Skeletal muscle cell (primary cell): ENCODE data around the gene VBP1.
"Not testable (repeated sequence)": the region's sequence is repeated elsewhere in the genome, so short reads cannot be mapped to it uniquely, and the experiment has no call there.

Experiments
- DNase-seq: peaks from one replicate; pipeline ENCODE4 v3.0.0-alpha.2; 2010; ENCODE audit warnings: low read depth
- H3K4me3 ChIP-seq: 2 replicates; pipeline ENCODE4 v1.5.1; 2011; ENCODE audit warnings: low read depth, mild to moderate bottlenecking, control low read depth, low read length, moderate library complexity

The VBP1 gene, protein sequence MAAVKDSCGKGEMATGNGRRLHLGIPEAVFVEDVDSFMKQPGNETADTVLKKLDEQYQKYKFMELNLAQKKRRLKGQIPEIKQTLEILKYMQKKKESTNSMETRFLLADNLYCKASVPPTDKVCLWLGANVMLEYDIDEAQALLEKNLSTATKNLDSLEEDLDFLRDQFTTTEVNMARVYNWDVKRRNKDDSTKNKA

DNA sequence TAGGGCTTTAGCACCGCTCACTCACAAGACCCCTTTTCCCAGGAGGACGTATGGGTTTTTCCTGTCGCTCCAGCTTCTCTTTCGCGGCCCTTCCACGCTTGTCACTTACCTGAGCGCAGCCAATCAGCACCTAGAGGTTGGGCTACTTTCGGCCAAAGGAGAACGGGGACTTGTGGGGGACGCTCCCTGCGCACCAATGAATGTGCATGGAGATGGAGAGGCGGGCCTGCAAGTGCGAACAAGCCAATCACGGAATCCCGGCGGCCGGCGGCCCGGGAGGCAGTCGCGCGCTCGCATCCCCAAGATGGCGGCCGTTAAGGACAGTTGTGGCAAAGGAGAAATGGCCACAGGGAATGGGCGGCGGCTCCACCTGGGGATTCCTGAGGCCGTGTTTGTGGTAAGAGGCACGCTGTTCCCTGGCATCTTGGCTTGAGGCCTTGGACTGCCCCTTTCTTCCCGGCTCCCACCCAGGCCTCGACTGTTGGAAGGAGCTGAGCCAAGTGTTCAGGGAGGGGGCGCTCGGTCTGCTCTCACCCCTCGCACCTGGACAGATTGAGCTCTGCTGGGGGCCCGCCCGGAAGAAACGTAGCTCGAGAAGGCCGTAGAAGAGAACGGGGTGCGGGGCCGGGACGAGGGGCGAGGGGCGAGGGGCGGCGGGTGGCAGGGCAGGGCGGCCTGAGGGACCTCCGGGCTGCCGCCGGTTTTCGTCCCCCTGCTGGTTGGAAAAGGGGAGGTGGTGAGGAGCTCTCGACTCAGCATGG lies at the start of gene VBP1:
Gene VBP1, plus strand, starts transcription at position 282 of the 761 bp plus-strand sequence. Its CDS starts 23 bp downstream, at position 305.
- H3K4me3 ChIP-seq, result peak within 1 kb of the TSS; percentile 71
- DNase-seq, result peak; percentile 88

DNA sequence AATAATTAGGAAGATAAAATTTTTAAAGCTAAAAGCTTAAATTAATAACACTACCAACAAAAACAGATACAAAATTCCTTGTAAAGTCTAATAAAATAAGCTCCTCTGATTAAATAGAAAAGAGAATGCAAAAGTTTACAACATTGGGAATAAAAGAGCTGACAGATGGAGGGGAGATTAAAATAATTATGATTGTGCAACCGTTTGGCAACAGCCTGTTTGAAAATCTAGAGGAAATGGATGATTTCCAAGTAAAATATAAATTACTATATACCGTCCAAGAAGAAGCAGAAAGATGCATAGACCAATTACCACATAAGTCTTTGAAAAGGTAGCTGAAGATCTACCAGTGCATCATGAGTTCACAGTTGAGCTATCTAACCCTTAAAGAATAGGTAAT lies 46.4 kb upstream of the VBP1 start:
- no peak for DNase-seq
- no peak overlapping the region for H3K4me3 ChIP-seq

DNA sequence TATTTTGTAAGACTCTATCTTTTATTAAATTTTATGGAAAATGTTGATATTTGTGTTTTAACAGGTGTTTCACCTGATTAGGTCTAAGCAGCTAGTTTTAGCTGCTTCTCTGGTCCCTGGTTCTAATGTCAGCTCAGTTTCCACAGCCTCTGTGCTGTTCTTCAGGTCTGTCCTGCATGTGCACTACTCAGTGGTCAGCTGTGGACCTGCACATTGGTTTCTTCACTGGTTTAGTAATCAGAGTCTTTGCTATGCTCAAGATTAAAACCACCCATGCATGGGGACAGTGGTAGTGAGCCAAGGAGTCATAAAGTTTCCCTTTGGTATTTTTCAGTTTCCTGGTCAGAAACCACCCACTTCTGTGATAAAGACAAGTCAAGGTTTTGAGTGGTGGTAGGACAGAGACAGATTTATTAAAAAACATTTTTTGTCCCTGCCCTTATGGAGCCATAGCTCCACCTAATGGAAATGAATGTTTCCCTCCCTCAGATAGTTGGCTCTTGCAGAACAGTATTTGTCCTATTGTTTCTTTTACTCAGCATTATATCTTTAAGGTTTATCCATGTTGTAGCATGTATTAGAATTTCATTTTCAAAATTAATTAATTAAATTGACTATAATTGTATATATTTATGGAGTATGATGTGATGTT lies 36.8 kb upstream of the VBP1 start:
- DNase-seq, result no peak
- no peak overlapping the region for H3K4me3 ChIP-seq

DNA sequence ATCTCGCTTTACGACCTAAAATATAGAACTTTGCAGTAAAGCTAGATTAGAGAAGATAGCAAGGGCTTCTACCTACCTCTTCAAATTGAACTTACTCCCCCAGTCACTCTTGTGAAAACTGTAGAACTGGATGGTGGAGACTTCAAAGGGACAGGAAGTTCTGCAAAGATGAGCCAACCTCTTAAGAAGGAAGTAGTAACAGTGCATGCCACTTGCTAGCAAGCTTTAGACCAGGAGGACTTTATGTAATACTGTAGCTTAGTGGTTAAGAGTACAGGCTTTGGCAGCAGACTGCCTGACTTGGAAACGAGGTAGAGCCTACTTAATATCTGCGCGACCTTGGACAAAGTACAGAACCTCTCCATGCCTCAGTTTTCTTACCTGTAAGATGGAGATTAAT lies 27.5 kb upstream of the VBP1 start:
- no peak overlapping the region for H3K4me3 ChIP-seq
- DNase-seq, result no peak

DNA sequence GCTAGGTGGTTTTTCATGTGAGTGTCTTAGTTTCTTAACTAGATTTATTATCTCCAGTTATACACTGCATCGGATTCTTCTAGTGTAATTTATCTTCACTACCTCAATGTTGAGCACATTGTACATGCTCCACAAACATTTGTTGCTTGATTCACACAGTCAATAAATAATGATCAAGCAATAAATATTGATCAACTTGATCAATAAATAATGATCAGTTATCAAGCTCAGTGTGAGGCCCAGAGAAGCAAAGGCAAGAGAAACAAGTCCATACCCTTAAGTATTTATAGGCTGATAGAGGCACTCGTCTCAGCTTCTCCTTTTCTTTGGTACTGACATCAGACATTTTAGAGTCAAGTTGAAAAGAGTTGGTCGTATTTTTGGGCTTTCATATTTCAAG lies 5.1 kb upstream of the VBP1 start:
- no peak for DNase-seq
- H3K4me3 ChIP-seq, result no peak overlapping the region

DNA sequence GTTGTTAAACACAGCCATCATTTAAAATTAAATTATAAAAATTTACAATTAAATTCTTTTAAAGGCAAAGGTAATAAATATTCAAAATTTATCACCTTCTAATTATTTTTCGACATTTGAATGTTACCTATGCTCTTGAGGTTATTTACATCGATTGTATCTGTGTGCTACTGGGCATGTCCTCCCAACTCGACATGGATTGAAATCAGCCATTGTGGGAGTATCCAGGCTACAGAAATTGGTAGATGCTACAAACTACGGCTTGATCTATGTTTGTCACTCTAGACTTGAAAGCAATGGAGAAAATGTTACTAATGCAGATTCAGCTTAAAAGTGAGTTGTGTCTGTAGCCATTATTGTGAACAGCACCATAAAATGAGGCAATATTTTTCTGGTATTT lies 2.5 kb upstream of the VBP1 start:
- H3K4me3 ChIP-seq, result no peak overlapping the region
- no peak for DNase-seq

DNA sequence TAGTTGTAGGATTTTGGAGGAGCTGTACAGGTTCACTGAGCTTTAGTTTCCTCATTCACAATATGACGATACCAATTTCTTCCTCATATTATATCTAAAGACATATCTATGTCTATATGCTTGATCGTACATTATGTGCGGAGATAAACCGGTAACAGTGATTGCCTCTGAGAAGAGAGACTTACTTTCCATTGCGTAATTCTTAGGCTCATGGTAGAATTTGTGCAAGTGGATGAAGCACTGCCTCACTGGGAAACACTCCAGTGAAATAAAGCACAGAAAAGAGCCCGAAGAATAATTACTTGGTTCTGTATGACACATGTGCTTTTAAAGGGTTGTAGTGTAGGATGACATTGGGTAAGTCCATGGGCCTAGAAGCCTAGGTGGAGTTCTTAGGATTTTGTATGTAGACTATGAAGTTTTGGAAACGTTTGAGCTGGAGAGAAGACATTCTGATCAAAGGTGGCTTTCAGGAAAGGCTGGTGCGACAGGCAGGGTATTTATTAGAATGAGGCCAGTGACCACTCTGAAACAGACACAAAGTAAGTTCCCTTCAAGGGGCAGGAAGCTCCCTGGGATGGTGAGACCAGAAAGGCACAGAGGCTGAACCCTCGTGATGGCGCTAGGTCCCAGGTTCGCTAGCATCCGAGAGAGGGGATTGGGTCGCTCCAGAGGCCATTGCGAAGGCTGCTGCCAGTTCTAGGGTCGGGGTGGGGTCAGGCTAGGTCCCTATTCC lies 649 bp upstream of the VBP1 start:
- DNase-seq, result no peak
- H3K4me3 ChIP-seq, result peak overlapping the region; percentile 71

DNA sequence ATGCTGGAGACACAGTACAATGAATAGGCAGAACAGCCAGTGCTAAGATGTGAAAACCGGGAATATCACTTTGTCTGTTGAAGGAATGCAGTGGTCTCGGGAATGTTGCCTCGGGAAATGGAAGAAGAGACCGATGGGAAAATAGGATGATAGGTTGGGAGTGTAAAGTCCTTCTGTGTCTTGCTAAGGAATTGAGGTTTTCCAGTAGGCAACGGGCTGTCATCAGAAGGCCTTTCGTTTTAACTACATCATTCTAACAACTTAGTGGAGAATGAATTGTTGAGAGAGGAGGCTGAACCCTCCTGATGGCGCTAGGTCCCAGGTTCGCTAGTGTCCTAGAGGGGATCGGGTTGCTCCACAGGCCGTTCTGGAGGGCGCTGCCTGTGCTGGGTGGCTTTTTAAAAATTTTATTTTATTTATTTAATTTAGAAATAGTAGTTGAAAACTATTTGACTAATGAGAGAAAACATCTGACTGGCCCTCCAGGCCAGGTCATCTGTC lies 730 bp downstream of the VBP1 start:
- peak overlapping the region; percentile 71 for H3K4me3 ChIP-seq
- no peak for DNase-seq

DNA sequence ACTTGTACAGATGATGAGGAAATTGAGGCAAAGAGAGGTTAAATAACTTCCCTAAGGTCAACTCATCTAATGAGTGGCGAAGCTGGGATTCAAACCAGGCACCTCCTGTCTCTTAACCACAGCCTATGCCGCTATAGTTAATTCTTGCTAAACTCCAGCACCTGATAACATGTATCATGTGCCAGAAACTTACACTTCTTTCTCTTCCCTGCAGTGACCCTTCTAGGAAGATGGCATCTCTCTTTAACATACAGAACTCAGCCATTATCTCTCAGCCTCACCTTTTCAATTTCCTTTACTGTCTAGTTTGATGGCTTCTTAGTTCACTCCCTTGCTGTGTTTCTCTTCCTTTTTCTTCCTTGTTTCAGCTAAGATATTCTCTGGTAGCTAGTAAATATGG lies 2.5 kb downstream of the VBP1 start:
- no peak for DNase-seq
- H3K4me3 ChIP-seq, result no peak overlapping the region

DNA sequence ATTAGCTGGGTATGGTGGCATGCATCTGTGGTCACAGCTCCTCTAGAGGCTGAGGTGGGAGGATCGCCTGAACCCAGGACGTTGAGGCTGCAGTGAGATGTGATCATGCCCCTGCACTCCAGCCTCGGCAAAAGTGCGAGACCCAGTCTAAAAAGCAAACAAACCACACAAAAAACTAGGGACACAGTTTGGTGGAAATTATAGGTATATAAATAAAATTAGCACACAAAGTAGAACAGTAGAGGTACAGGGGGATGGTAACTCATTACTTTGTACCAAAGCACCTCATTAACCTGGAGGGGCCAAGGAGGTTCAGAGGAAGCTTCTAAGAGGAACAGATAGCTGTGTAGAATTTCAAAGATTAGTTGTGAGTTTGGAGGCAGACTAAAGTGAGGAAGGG lies 5.1 kb downstream of the VBP1 start:
- no peak overlapping the region for H3K4me3 ChIP-seq
- no peak for DNase-seq

DNA sequence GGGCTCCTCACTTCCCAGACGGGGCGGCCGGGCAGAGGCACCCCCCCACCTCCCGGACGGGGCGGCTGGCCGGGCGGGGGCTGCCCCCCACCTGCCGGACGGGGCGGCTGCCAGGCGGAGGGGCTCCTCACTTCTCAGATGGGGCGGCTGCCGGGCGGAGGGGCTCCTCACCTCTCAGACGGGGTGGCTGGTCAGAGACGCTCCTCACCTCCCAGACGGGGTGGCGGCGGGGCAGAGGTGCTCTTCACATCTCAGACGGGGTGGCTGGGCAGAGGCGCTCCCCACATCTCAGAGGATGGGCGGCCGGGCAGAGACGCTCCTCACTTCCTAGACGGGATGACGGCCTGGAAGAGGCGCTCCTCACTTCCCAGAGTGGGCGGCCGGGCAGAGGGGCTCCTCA lies 7.5 kb downstream of the VBP1 start:
- DNase-seq, H3K4me3 ChIP-seq: not testable (repeated sequence)

DNA sequence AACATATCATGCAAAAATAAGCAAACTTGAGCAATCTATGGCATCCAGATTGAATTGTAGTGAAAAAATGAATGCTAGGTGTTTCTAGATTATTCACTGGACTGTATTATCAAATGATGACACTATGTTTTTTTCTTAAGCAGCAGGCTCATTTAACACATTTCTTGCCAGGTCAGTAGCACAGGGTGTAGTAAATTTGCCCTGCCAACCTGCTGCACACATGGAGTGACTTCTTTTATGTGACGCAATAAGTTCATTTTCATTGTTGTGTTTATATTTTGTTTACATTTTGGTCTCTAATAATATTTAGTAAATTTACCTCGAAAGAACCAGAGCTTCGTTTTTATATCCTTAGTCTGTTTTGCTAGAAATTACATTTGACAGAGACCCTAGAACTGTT lies 9.5 kb downstream of the VBP1 start:
- no peak for DNase-seq
- no peak overlapping the region for H3K4me3 ChIP-seq

DNA sequence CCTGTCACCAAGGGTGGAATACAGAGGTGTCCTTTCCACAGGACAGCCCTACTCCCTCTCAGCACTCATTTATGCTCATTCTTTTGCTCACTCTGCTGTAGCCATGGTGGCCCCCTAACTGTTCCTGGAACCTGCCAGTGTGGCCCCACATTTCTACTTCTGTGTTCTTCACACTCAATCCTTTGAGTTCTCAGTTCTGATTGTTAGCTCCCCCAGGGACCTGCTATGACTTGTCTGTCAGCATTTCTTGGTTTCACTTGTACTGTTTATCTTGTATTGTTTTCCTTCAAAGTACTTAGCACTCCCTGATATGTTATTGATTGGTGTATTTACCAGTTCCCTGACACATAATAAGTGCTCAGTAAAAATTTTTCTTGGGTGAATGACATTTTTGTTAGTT lies 14.9 kb downstream of the VBP1 start:
- no peak overlapping the region for H3K4me3 ChIP-seq
- no peak for DNase-seq

DNA sequence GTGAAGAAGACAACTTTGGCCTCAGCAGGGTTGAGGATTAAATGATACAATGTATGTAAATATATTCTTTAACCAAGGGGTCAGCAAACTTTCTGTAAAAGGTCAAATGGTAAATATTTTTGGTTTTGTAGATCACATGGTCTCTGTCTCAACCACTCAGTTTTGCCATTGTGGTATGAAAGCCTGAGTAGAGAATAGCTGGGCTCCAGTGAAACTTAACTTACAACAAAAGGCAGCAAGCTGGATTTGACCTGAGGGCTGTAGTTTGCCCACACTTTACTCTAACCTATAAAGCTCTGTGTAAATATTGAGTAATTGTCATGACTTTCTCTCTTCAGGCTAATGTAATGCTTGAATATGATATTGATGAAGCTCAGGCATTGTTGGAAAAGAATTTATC lies 19.6 kb downstream of the VBP1 start:
- H3K4me3 ChIP-seq, result no peak overlapping the region
- DNase-seq, result no peak

DNA sequence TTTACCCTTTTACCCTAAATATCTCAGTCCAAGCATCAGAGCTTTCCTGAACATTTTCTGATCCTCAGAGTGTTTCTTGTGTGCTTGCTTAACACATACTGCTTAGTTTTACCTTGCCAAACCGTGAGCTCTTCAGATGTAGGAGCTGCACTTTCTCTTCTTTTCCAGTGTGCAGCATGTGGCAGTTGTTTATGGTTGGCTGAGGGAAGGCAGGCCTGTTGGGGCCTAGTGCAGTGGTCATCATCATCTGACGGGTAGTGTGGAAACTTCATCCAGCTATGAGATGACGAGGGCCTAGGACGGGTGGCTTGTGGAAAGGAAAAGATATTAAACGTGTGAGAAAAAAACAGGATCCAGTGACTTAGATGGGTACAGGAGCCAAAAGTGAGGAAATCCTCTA lies 21.5 kb downstream of the VBP1 start:
- H3K4me3 ChIP-seq, result no peak overlapping the region
- no peak for DNase-seq

DNA sequence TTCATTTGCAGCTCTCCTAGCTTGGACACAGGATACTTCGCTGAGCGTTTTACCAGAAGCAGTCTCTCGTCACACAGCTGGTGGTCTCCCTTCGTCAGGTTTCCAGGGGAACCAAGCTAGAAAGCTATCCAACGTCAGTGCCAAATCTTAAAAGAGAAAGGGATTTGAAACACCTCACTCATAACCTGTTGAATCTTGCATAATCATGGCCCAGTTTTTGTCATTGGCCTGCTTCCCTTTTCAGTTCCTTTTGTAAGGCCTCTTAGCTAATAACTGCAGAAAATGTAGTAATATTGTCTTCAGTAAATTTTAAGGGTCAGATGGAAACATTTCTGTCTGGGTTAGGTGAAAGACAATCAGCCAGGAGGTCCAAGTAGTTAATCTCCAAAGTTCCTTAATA lies 26.0 kb downstream of the VBP1 start:
- H3K4me3 ChIP-seq, result no peak overlapping the region
- no peak for DNase-seq

DNA sequence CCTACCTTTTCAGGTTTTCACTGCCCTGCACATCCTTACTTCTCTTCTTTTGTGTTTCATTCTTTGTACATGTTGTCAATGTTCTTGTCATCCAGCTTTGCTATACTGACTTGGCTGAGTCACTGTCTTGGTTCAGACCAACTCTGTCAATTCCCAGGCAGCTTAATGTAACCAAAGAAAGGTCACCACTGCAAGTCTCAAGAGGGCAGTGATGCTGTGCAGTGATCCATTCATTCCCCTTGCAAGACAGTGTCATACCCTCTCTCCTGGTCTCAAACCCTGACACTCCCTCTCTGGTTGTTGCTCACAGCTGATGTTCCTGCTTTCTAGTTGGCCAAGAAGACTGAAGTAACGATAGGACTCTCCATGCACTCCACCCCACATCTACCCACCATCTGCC lies 30.5 kb downstream of the VBP1 start:
- no peak overlapping the region for H3K4me3 ChIP-seq
- DNase-seq, result no peak

DNA sequence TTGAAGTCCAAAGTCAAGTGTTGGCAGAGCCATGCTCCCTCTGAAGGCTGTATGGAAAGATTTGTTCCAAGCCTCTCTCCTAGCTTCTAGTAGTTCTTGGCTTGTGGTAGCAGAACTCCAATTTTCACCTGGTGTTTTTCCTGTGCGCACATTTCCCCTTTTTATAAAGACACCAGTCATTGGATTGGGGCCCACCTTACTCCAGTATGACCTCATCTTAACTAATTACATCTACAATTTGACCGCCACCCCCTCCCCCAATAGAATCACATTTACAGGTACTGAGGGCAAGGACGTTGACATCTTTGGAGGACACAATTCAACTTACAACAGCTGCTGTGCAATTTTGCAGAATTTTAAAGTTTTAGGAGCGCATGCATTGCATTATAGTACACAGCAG lies 31.2 kb downstream of the VBP1 start:
- no peak for DNase-seq
- no peak overlapping the region for H3K4me3 ChIP-seq

DNA sequence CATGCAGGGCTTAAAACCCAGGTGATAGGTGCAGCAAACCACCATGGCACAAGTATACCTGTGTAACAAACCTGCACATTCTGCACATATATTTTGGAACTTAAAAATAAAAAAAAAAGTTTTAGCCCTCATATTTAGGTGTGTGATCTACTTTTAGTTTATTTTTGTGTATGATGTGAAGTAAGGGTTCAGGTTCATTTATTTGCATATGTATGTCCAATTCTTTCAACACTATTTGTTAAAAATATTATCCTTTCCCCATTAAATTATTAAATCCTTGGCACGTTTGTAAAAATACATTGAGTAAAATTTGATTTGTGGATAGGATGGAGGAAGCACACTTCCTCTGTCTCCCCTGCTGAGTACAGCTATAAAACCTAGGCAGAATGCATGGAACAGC lies 35.1 kb downstream of the VBP1 start:
- no peak overlapping the region for H3K4me3 ChIP-seq
- DNase-seq, result no peak

DNA sequence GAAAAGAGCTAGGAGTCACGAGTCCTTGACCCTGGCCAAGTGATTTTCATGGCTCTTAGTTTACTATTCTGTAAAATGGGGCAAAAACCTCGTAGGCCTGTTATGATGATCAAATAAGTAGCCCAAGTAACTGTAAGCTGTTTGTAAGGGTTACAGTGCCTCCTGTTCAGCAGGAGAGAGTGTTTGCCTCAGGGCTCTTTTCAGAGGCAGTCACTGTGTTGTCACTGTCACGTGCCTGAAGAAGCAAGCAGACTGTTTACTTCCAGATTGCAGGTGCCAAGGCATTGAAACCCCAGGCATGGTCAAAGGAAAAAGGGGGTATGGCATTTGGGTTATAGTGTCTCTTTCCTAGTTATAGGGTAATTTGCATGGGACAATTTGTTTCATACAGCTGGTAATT lies 43.5 kb downstream of the VBP1 start:
- no peak overlapping the region for H3K4me3 ChIP-seq
- DNase-seq, result no peak
